Neural cell (in vitro differentiated cells): ENCODE results near the gene FREM2. TPM values are rescaled to one million over a fixed set of nuclear protein-coding genes. Genes with fewer than 3 reads are reported as not detected.

Experiments
- H2AFZ ChIP-seq: fragments of 200-600, 300-800 bp; sonication (generic), shearing (Covaris generic); 2 replicates; pipeline ENCODE4 v1.6.0; 2014; ENCODE audit warnings: low read depth, mild to moderate bottlenecking, antibody characterized with exemption, low read length, moderate library complexity
- H3F3A ChIP-seq: fragments of 200-600 bp; shearing (Covaris generic); 2 replicates; pipeline ENCODE4 v1.6.1; 2016; ENCODE audit warnings: mild to moderate bottlenecking, moderate library complexity, mixed read lengths, antibody characterized with exemption, low read length; ENCODE audit not compliant: insufficient read depth, poor library complexity, severe bottlenecking
- H3K27ac ChIP-seq: fragments of 200-600, 300-800 bp; sonication (generic), shearing (Covaris generic); 2 replicates; pipeline ENCODE4 v1.5.1; 2014; ENCODE audit warnings: mild to moderate bottlenecking, low read length, moderate library complexity
- H3K27me3 ChIP-seq: fragments of 300-800, 200-600 bp; sonication (generic), shearing (Covaris generic); 2 replicates; pipeline ENCODE4 v1.6.0; 2014; ENCODE audit warnings: mild to moderate bottlenecking, low read depth, low read length, moderate library complexity; ENCODE audit not compliant: insufficient read depth
- H3K36me3 ChIP-seq: fragments of 300-800, 200-600 bp; sonication (generic), shearing (Covaris generic); 2 replicates; pipeline ENCODE4 v1.5.1; 2014; ENCODE audit warnings: mild to moderate bottlenecking, antibody characterized with exemption, low read length, moderate library complexity; ENCODE audit not compliant: insufficient read depth
- H3K4me2 ChIP-seq: fragments of 300-800, 200-600 bp; sonication (generic), shearing (Covaris generic); 2 replicates; pipeline ENCODE4 v1.6.0; 2014; ENCODE audit warnings: mild to moderate bottlenecking, low read length
- H3K4me3 ChIP-seq: fragments of 300-800, 200-600 bp; sonication (generic), shearing (Covaris generic); 2 replicates; pipeline ENCODE4 v1.5.1; 2014; ENCODE audit warnings: mild to moderate bottlenecking, low read length, moderate library complexity
- H3K79me2 ChIP-seq: fragments of 200-600 bp; shearing (Covaris generic); replicated peaks from 2 replicates; pipeline ENCODE4 v1.6.0; 2014; ENCODE audit warnings: mild to moderate bottlenecking, low read length, moderate library complexity; ENCODE audit not compliant: insufficient read depth
- H3K9ac ChIP-seq: fragments of 300-800, 200-600 bp; sonication (generic), shearing (Covaris generic); 2 replicates; pipeline ENCODE4 v1.6.1; 2016; ENCODE audit warnings: mild to moderate bottlenecking, low read length, mixed read lengths
- H3K9me2 ChIP-seq: fragments of 200-600 bp; shearing (Covaris generic); 2 replicates; pipeline ENCODE4 v1.6.1; 2016; ENCODE audit warnings: mild to moderate bottlenecking, low read length, mixed read lengths; ENCODE audit not compliant: insufficient read depth
- H3K9me3 ChIP-seq: fragments of 200-600, 300-800 bp; sonication (generic), shearing (Covaris generic); 2 replicates; pipeline ENCODE4 v1.6.1; 2016; ENCODE audit warnings: mild to moderate bottlenecking, mixed run types, low read length, moderate library complexity, mixed read lengths
- H4K20me1 ChIP-seq: fragments of 200-600 bp; shearing (Covaris generic); 2 replicates; pipeline ENCODE4 v1.6.1; 2016; ENCODE audit warnings: mild to moderate bottlenecking, mixed run types; ENCODE audit not compliant: insufficient read depth
- CTCF ChIP-seq: fragments of 450-650 bp; IDR thresholded peaks from 2 replicates; pipeline ENCODE4 v1.5.1; 2014; ENCODE audit warnings: antibody characterized with exemption, mild to moderate bottlenecking, moderate library complexity; ENCODE audit not compliant: poor library complexity, severe bottlenecking
- EP300 ChIP-seq: fragments of 450-650 bp; conservative IDR thresholded peaks from 2 replicates; pipeline ENCODE4 v1.6.1; 2014; ENCODE audit warnings: antibody characterized with exemption, mild to moderate bottlenecking, moderate library complexity; ENCODE audit not compliant: poor library complexity, severe bottlenecking
- EZH2 ChIP-seq: fragments of 200-600, 300-800 bp; shearing (Covaris generic), sonication (generic); IDR thresholded peaks from 2 replicates; pipeline ENCODE4 v1.6.1; 2014; ENCODE audit warnings: antibody characterized with exemption, low read length, borderline replicate concordance, mild to moderate bottlenecking; ENCODE audit not compliant: insufficient read depth, poor library complexity, severe bottlenecking
- MXI1 ChIP-seq: fragments of 450-650 bp; conservative IDR thresholded peaks from 2 replicates; pipeline ENCODE4 v1.6.1; 2014; ENCODE audit warnings: antibody characterized with exemption, mild to moderate bottlenecking; ENCODE audit not compliant: poor library complexity, severe bottlenecking
- POLR2AphosphoS5 ChIP-seq: IDR thresholded peaks from 2 replicates; pipeline ENCODE4 v1.6.1; 2012
- RAD21 ChIP-seq: fragments of 450-650 bp; conservative IDR thresholded peaks from 2 replicates; pipeline ENCODE4 v1.6.1; 2014; ENCODE audit warnings: antibody characterized with exemption, mild to moderate bottlenecking, moderate library complexity
- REST ChIP-seq: IDR thresholded peaks from 2 replicates; pipeline ENCODE4 v1.6.1; 2012; ENCODE audit warnings: borderline replicate concordance
- SMC3 ChIP-seq: fragments of 450-650 bp; conservative IDR thresholded peaks from 2 replicates; pipeline ENCODE4 v1.6.1; 2014; ENCODE audit warnings: antibody characterized with exemption, mild to moderate bottlenecking, moderate library complexity; ENCODE audit not compliant: poor library complexity
- TAF1 ChIP-seq: IDR thresholded peaks from 2 replicates; pipeline ENCODE4 v1.6.1; 2012; ENCODE audit warnings: low read depth
- polyA plus RNA-seq: library from polyadenylated mRNA; depleted of rRNA; stranded (reverse); fragments of >200 nt; gene quantifications from 2 replicates; pipeline ENCODE4 v1.2.3, GENCODE V29; 2014

The FREM2 gene
- polyA plus RNA-seq, 1 donor from 2014 or later, result 0.19 TPM

- Histone ChIP-seq H3K4me3 (no peak overlapping the region), H3K4me2 (no peak overlapping the region), H3K9ac (no peak overlapping the region), H3F3A (no peaks in the 10 kb centered on the region), H3K79me2 (no peaks in the 10 kb centered on the region), H2AFZ (no peak overlapping the region), H3K9me2 (no peaks in the 10 kb centered on the region), H4K20me1 (no peaks in the 10 kb centered on the region), H3K9me3 (no peaks in the 10 kb centered on the region), H3K36me3 (no peaks in the 10 kb centered on the region), H3K27me3 (peaks cover 5% of the 10 kb centered on the region), H3K27ac (no peak overlapping the region)
- no peak for TF ChIP-seq MXI1
- no peak for TF ChIP-seq SMC3
- TF ChIP-seq TAF1, result no peak
- TF ChIP-seq REST, result no peak
- no peak for TF ChIP-seq RAD21
- TF ChIP-seq CTCF, result no peak
- TF ChIP-seq POLR2AphosphoS5, result no peak
- TF ChIP-seq EP300, result no peak
- no peak for TF ChIP-seq EZH2
Measured at GRCh38 chr13:38693168-38693567, 6.3 kb downstream of the FREM2 start.

- H4K20me1 ChIP-seq, result no peaks in the 10 kb centered on the region
Measured at GRCh38 chr13:38693641-38694040, 6.8 kb downstream of the FREM2 start.

More at GRCh38 chr13:38693641-38694040, 6.8 kb downstream of the FREM2 start:
- Histone ChIP-seq H3K36me3 (no peaks in the 10 kb centered on the region), H3K9me2 (no peaks in the 10 kb centered on the region), H3K27me3 (peaks cover under 1% of the 10 kb centered on the region), H3K9ac (no peak overlapping the region), H3F3A (no peaks in the 10 kb centered on the region), H3K79me2 (no peaks in the 10 kb centered on the region), H3K27ac (no peak overlapping the region), H3K4me2 (no peak overlapping the region), H3K9me3 (no peaks in the 10 kb centered on the region), H3K4me3 (no peak overlapping the region), H2AFZ (no peak overlapping the region)
- TF ChIP-seq REST (no peak), RAD21 (no peak), POLR2AphosphoS5 (no peak), TAF1 (no peak), SMC3 (no peak), EP300 (no peak), MXI1 (no peak), CTCF (no peak), EZH2 (no peak)
